GM23248 (cell line): ENCODE measurements around the gene SUPT5H. TPM values are rescaled to one million over a fixed set of nuclear protein-coding genes. Genes with fewer than 3 reads are reported as not detected.

ENCODE experiments used
- DNase-seq: peaks from one replicate; pipeline ENCODE4 v3.0.0-alpha.2; 2015
- H2AFZ ChIP-seq: fragments of 200-600 bp; sonication (generic); 2 replicates; pipeline ENCODE4 v1.6.1; 2016; ENCODE audit warnings: antibody characterized with exemption
- H3F3A ChIP-seq: fragments of 200-600 bp; sonication (generic); 2 replicates; pipeline ENCODE4 v1.6.1; 2016; ENCODE audit warnings: mild to moderate bottlenecking, antibody characterized with exemption, mixed run types; ENCODE audit not compliant: insufficient read depth
- H3K27ac ChIP-seq: fragments of 200-600 bp; sonication (generic); 2 replicates; pipeline ENCODE4 v1.5.1; 2016; ENCODE audit warnings: mild to moderate bottlenecking
- H3K27me3 ChIP-seq: fragments of 200-600 bp; sonication (generic); replicated peaks from 2 replicates; pipeline ENCODE4 v1.6.1; 2016; ENCODE audit warnings: mild to moderate bottlenecking; ENCODE audit not compliant: insufficient read depth
- H3K36me3 ChIP-seq: fragments of 200-600 bp; sonication (generic); 2 replicates; pipeline ENCODE4 v1.6.1; 2016; ENCODE audit warnings: low read depth, mild to moderate bottlenecking
- H3K4me1 ChIP-seq: fragments of 200-600 bp; sonication (generic); 2 replicates; pipeline ENCODE4 v1.6.1; 2016; ENCODE audit warnings: mild to moderate bottlenecking; ENCODE audit not compliant: insufficient read depth
- H3K4me2 ChIP-seq: fragments of 200-600 bp; sonication (generic); one replicate; pipeline ENCODE4 v1.6.1; 2016; ENCODE audit warnings: mild to moderate bottlenecking; ENCODE audit not compliant: unreplicated experiment
- H3K4me3 ChIP-seq: fragments of 200-600 bp; sonication (generic); 2 replicates; pipeline ENCODE4 v1.5.1; 2016; ENCODE audit warnings: mild to moderate bottlenecking
- H3K79me2 ChIP-seq: fragments of 200-600 bp; sonication (generic); 2 replicates; pipeline ENCODE4 v1.6.1; 2016; ENCODE audit warnings: mild to moderate bottlenecking; ENCODE audit not compliant: insufficient read depth
- H3K9ac ChIP-seq: fragments of 200-600 bp; sonication (generic); 2 replicates; pipeline ENCODE4 v1.6.1; 2016; ENCODE audit warnings: mild to moderate bottlenecking
- H3K9me2 ChIP-seq: fragments of 200-600 bp; sonication (generic); 2 replicates; pipeline ENCODE4 v1.6.1; 2016; ENCODE audit warnings: mixed run types, mild to moderate bottlenecking, moderate library complexity; ENCODE audit not compliant: insufficient read depth
- H3K9me3 ChIP-seq: fragments of 200-600 bp; sonication (generic); one replicate; pipeline ENCODE4 v1.6.1; 2017; ENCODE audit warnings: low read depth
- H4K20me1 ChIP-seq: fragments of 200-600 bp; sonication (generic); 2 replicates; pipeline ENCODE4 v1.6.0; 2016; ENCODE audit not compliant: insufficient read depth
- EZH2 ChIP-seq: fragments of 200-600 bp; sonication (generic); IDR thresholded peaks from 2 replicates; pipeline ENCODE4 v1.6.1; 2018; ENCODE audit warnings: antibody characterized with exemption, mild to moderate bottlenecking; ENCODE audit not compliant: insufficient read depth, poor library complexity, severe bottlenecking
- EZH2phosphoT487 ChIP-seq: fragments of 200-600 bp; sonication (generic); IDR thresholded peaks from 2 replicates; pipeline ENCODE4 v1.6.1; 2018; ENCODE audit warnings: antibody characterized with exemption, moderate library complexity, mild to moderate bottlenecking, low read depth; ENCODE audit not compliant: insufficient read depth
- WGBS, 2 experiments: methylation state at CpG; one replicate each; pipeline ENCODE4 v1.1.6; 2015 to 2017; ENCODE audit warnings: low lambda C conversion rate in 2 of 2, low coverage in 1 of 2; ENCODE audit errors: missing lambda C conversion rate in 2 of 2; 5-methylcytosine and 5-hydroxymethylcytosine counted together
- in situ Hi-C: fragments of 300-500 bp; cut with MboI; formaldehyde crosslinking; loops from 2 replicates; pipeline ENCODE4 v1.15.0; 2020
- polyA plus RNA-seq: library from polyadenylated mRNA; unstranded; fragments of >200 nt; fragmentation: Nextera tagmentation; extraction: Ambion mirVana; gene quantifications from 2 replicates; pipeline ENCODE4 v1.2.1, GENCODE V29; 2016
- total RNA-seq: library from RNA; depleted of rRNA; stranded (reverse); fragments of >200 nt; shearing (Covaris generic); gene quantifications from 2 replicates; pipeline ENCODE4 v1.2.3, GENCODE V29; 2014

Gene SUPT5H
- total and polyA plus RNA-seq, 2 experiments from 2014 or later = 76.5 to 125 TPM

DNA sequence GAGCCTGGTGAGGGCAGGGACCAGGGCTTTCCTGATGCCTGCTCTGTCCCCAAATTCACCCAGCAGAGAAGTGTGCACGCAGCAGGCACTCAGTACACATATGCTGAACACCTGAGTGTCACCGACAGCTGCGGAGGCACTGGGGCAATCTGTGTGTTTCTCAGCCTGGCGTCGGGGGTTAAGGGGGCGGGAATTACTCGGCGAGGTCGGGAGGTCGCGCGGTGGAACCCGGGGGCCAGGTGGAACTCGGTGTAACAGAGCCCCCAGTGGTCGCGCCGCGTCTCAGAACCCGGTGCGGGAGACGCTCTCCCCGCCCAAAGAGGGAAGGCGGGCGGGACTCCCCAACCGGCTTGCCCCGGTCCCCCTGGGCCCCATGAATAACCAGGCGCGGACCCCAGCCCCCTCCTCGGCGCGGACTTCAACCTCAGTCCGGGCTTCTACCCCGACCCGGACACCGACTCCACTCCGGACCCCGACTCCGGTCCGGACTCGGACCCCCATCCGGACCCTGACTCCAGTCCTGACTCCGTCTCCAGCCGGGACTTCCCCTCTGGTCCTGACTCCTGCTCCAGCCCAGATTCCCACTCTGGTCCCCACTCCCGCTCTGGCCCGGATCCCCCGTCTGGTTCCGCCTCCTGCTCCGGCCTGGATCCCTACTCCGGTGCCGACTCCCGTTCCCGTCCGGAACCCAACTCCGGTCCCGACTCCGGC lies 69.6 kb downstream of the SUPT5H start, which contains the start of gene SELENOV:
Gene SELENOV (plus strand): TSS at position 300 of the 711 bp plus-strand sequence. CDS start 74 bp downstream, at position 374.
- Histone ChIP-seq H3F3A (no peaks in the 10 kb centered on the region), H2AFZ (peak within 1 kb of the TSS; percentile 10; the same call in 1 of the 2 replicates), H3K79me2 (no peaks in the 10 kb centered on the region), H3K4me1 (no peaks in the 10 kb centered on the region), H3K9me3 (no peaks in the 10 kb centered on the region), H3K27ac (no peak within 1 kb of the TSS), H3K4me3 (peak within 1 kb of the TSS; percentile 25; the same call in 1 of the 2 replicates), H4K20me1 (no peaks in the 10 kb centered on the region), H3K4me2 (peak within 1 kb of the TSS; percentile 20), H3K36me3 (no peaks in the 10 kb centered on the region), H3K27me3 (peaks cover 37% of the 10 kb centered on the region), H3K9me2 (no peaks in the 10 kb centered on the region), H3K9ac (no peak within 1 kb of the TSS)
- in situ Hi-C loops = no loop called here
- TF ChIP-seq EZH2 = peak; percentile 95
- no peak for TF ChIP-seq EZH2phosphoT487
- DNase-seq = no peak
- WGBS, 2 experiments = 2% methylated on average over 35 to 52 of the region's 56 CpGs

DNA sequence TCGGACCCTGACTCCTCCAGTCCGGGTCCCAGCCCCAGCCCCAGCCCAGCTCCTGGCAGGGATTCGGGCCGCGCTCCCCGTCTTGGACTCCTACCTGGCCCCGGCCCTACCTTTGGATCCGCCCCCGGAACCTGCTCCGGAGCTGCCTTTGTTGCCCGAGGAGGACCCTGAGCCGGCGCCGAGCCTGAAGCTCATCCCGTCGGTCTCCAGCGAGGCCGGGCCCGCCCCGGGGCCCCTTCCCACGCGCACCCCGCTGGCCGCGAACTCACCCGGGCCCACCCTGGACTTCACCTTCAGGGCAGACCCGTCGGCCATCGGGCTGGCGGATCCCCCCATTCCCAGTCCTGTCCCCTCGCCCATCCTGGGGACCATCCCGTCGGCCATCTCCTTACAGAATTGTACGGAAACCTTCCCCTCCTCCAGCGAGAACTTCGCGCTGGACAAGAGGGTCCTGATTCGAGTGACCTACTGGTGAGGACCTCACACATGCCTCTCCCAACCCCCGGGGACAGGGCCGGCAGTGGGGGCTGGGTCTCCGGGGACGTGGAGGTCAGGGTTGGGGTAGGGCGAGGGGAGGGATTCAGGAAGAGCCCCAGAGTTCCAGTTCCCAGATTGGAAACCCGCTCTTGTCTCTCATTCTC lies 70.3 kb downstream of the SUPT5H start:
- DNase-seq = no peak
- Histone ChIP-seq H3K79me2 (no peaks in the 10 kb centered on the region), H2AFZ (peak overlapping the region; percentile 10; the same call in 1 of the 2 replicates), H3K9ac (no peak overlapping the region), H3K27me3 (peaks cover 37% of the 10 kb centered on the region), H3K9me2 (no peaks in the 10 kb centered on the region), H4K20me1 (no peaks in the 10 kb centered on the region), H3K4me2 (peak overlapping the region; percentile 20), H3K36me3 (no peaks in the 10 kb centered on the region), H3K9me3 (no peaks in the 10 kb centered on the region), H3K4me3 (peak overlapping the region; percentile 25; the same call in 1 of the 2 replicates), H3K4me1 (no peaks in the 10 kb centered on the region), H3F3A (no peaks in the 10 kb centered on the region), H3K27ac (no peak overlapping the region)
- TF ChIP-seq EZH2 (peak; percentile 58), EZH2phosphoT487 (peak; percentile 75; the same call in 1 of the 2 replicates)
- in situ Hi-C loops = no loop called here
- 9% methylated on average over 38 of the region's 44 CpGs for WGBS, 2 experiments

DNA sequence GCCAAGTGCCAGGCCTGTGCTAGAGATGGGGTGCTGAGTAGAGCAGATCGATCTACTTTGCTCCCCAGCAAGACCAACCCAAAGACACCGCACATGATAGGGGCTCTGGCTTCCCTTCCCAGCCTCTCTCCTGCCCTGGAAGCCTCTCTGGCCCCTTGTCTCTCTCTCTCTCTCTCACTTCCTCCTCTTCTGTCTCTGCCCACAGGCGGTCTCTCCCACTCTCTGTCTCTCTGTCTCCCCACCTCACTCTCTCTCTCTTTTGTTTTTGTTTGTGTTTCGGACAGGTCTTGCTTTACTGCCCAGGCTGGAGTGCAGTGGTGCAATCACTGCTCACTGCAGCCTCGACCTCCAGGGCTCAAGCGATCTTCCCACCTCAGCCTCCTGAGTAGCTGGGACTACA lies 70.9 kb downstream of the SUPT5H start:
- H3K4me3 ChIP-seq = no peak overlapping the region
- DNase-seq = no peak
- no peaks in the 10 kb centered on the region for H3K36me3 ChIP-seq
- no peak overlapping the region for H3K27ac ChIP-seq
- in situ Hi-C loops = no loop called here
- H3K9ac ChIP-seq = no peak overlapping the region
- no peaks in the 10 kb centered on the region for H3K9me3 ChIP-seq
- TF ChIP-seq EZH2 (no peak), EZH2phosphoT487 (no peak)
- H3K79me2 ChIP-seq = no peaks in the 10 kb centered on the region
- 52 to 55% methylated on average over 6 of the region's 6 CpGs for WGBS, 2 experiments
- H3K4me1 ChIP-seq = no peaks in the 10 kb centered on the region
- no peaks in the 10 kb centered on the region for H3K9me2 ChIP-seq
- no peaks in the 10 kb centered on the region for H3F3A ChIP-seq
- no peaks in the 10 kb centered on the region for H4K20me1 ChIP-seq
- H3K4me2 ChIP-seq = no peak overlapping the region
- no peak overlapping the region for H2AFZ ChIP-seq
- peaks cover 37% of the 10 kb centered on the region for H3K27me3 ChIP-seq

DNA sequence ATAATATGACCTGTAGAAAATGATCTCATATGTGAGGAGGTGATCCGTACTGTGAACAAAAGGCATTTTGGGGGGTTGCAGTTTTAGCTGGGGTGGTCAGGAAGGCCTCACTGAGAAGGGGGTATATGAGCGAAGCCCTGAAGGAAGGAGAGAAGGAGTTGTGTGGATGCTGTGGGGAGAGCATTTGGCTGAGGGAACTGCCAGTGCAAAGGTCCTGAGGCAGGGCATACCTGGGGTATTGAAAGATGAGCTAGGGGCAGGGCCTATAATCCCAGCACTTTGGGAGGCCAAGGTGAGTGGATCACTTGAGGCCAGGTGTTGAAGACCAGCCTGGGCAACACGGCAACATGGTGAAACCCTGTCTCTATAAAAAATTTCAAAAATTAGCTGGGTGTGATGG lies 72.0 kb downstream of the SUPT5H start:
- Histone ChIP-seq H2AFZ (no peak overlapping the region), H3K79me2 (no peaks in the 10 kb centered on the region), H3K4me1 (no peaks in the 10 kb centered on the region), H4K20me1 (no peaks in the 10 kb centered on the region), H3K36me3 (no peaks in the 10 kb centered on the region), H3K4me3 (no peak overlapping the region), H3K9me2 (no peaks in the 10 kb centered on the region), H3K27me3 (peaks cover 37% of the 10 kb centered on the region), H3K27ac (no peak overlapping the region), H3F3A (no peaks in the 10 kb centered on the region), H3K9ac (no peak overlapping the region), H3K9me3 (no peaks in the 10 kb centered on the region), H3K4me2 (no peak overlapping the region)
- no peak for TF ChIP-seq EZH2
- no peak for TF ChIP-seq EZH2phosphoT487
- WGBS, 2 experiments = 63 to 74% methylated on average over 3 of the region's 3 CpGs
- in situ Hi-C loops = no loop called here
- DNase-seq = no peak
